Stimulated activated naive CD8-positive, alpha-beta T cell treated with anti-CD3 and anti-CD28 coated beads, Interleukin-15, Interleukin-2, amounts not matched to agents 100 U/mL and 50 U/mL, for 24 hours (primary cell): ENCODE measurements around the gene ZCWPW1.
A peak's percentile ranks its signal among the peaks of the same experiment; 100 is the strongest.

ENCODE experiments used
- ATAC-seq: fragments of 150-1000 bp; cut with Tn5 transposase; one replicate; pipeline ENCODE4 v1.10.0; 2021
- DNase-seq: peaks from one replicate; pipeline ENCODE4 v3.0.0; 2021

Gene ZCWPW1

GRCh38 chr7:100432053-100432452 lies 3.5 kb upstream of the ZCWPW1 start:
- ATAC-seq (no peak), DNase-seq (no peak)

- DNase-seq (no peak), ATAC-seq (no peak)
These were observed 2.8 kb upstream of the ZCWPW1 start for GRCh38 chr7:100431286-100431735.

DNA sequence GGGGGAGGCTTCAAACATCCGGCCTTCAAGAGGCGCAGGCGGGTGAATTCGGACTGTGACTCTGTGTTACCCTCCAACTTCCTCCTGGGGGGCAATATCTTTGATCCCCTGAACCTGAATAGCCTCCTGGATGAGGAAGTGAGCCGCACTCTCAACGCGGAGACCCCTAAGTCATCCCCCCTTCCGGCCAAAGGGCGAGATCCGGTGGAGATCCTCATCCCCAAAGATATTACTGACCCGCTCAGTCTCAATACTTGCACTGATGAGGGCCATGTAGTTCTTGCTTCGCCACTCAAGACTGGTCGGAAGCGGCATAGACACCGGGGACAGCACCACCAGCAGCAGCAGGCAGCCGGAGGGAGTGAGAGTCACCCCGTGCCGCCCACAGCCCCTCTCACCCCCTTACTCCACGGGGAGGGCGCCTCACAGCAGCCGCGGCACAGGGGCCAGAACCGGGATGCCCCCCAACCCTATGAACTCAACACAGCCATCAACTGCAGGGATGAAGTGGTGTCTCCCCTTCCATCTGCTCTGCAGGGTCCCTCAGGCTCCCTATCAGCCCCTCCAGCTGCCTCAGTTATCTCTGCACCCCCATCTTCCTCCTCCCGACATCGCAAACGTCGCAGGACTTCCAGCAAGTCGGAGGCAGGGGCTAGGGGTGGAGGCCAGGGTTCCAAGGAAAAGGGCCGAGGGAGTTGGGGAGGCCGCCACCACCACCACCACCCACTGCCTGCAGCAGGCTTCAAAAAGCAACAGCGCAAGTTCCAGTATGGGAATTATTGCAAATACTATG lies 2.2 kb upstream of the ZCWPW1 start:
- peak; percentile 55 for DNase-seq
- ATAC-seq = no peak

GRCh38 chr7:100429637-100430492 lies 1.4 kb upstream of the ZCWPW1 start, which contains the start of gene MEPCE:
MEPCE (plus strand) TSS chr7:100429831; CDS start chr7:100430019, 188 bp downstream.
- ATAC-seq = peak; percentile 51
- peak; percentile 98 for DNase-seq

GRCh38 chr7:100428967-100429636 lies 599 bp upstream of the ZCWPW1 start:
- peak; percentile 61 for ATAC-seq
- peak; percentile 100 for DNase-seq

- no peak for ATAC-seq
These were observed 723 bp downstream of the ZCWPW1 start for GRCh38 chr7:100427762-100428198.

GRCh38 chr7:100426516-100426915 lies 2.0 kb downstream of the ZCWPW1 start:
- DNase-seq (no peak), ATAC-seq (no peak)

More at GRCh38 chr7:100427762-100428198, 723 bp downstream of the ZCWPW1 start:
- no peak for DNase-seq

DNA sequence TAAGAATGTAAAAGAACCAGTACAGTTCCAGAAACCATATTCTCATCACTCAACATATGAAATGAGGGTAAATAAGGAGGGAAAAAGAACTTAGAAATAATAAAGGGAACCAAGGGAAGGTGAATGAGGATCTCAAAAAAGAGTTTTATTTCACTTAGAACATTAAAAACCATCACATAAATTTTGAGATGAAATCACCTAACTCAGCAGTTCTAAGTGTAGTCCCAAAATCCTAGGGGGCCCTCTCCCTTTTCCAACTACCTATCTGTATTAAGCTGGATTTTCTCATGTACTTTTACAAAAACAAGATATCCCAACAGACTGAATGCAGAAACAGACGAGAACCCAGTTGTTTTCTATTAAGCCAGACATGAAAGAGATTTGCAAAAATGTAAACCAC lies 3.2 kb downstream of the ZCWPW1 start:
- DNase-seq (no peak), ATAC-seq (no peak)

DNA sequence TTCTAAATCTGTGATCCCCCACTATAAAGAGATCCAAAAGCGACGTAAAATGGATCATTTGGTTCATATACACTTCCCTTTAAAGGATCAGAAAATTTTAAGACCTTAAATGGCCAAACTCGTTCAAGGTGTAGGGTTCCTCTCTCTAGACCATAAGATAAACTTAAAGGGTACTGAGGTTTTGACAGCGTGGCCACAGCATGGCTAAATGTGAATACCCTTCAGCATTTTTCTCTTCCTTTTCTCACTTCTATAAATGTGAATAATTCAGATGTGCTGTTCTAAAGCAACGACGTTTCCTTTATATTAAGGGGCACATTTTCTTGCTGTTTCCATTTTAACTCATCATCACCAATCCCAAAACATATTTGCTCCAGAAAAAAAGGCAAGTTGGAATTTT lies 5.2 kb downstream of the ZCWPW1 start:
- DNase-seq (no peak), ATAC-seq (no peak)

DNA sequence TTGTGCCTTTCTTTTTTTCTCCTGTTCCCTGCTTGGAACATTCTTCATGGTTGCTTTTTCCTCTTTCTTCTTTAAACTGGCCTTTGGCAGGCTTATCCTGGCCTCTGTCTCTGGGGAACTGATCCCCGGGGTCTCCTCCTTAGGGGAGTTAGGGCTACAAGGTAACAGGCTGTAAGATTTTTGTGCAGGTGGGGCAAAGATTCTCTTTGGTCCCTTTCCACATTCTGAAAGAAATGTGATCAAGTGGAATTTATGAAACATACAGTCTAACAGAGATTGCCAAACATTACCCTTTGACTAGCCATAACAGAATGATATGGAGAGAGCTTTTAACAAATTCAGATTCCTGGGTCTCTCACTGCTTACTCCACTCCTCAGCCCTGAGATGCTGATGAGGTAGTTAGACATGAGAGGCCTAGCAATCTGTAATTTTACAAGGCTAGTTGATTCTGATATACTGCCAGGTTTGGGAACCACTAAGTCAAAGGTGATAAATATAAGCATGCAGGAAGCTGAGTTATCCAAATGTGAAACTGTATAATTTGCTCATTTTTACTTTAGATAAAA lies 8.8 kb downstream of the ZCWPW1 start:
- ATAC-seq = no peak
- DNase-seq = no peak

DNA sequence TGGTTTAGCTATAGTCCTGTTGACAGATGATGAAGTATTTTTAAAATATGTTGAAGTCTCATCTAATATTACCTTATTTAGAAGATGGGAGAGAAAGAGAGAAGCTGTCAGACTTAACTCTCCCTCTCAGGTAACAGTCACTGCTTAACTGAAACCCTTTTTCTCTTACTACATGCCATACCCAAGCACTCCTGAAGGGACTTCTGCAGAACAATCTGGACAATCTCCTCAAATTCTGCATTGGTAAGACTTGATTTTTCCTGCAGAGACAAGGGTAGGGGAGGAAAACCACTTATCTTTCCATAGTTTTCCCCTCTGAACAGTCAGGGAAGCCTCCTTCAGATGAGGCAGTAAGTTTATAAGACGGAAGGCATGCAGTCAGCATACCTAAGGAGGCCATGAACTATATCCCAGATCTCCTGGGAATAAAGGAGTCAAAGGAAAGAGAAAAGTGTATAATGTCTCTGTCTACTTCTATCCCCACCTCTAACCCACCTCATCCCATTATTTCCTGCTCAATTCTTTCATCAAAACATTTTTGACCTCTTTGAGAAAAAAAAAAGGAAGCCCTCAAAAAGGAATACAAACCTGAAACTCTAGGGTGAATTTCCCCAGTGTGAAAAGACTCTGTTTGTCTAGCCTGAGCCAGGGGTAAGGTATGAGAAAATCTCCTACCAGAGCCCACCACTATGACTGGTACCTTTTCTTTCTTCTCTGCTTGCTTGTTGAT lies 9.4 kb downstream of the ZCWPW1 start:
- no peak for DNase-seq
- no peak for ATAC-seq

GRCh38 chr7:100415448-100415847 lies 13.1 kb downstream of the ZCWPW1 start:
- DNase-seq (no peak), ATAC-seq (no peak)

DNA sequence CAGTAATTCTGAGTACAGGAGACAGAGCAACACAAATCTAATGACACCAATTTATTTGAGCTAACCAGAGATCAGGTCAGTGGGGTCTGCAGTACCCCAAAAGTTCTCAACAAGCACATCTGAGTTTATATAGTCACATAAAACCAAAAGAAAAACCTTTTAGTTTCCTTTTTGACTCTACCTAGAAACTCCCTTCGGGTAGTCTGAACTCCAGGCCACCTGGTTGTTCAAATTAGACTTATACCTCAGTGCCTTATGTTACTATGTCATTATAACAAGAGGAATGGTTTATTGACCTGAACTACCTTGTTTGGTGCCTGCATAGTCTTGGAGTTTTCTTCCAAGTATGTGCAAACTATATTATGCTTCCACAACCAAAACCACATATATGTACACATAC lies 14.6 kb downstream of the ZCWPW1 start:
- no peak for ATAC-seq
- no peak for DNase-seq

DNA sequence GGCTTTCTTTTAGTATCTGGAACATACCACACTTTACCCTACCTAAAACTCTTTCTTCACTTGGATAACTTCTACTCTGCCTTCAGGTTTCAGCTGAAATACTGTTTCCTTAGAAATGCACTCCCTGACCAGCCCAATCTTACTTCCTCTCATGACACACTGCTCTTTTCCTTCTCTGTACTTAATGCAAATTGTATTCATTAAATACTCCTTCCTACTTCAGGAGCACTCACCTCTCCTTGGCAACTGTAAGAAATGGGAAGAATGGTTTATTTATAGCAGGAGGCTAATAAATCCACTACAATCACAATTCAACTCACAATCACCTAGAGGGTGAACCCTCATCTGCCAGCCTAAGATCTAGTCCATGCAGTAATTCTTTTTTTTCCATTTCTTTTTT lies 15.2 kb downstream of the ZCWPW1 start:
- DNase-seq = no peak
- ATAC-seq = no peak

GRCh38 chr7:100411101-100411500 lies 17.4 kb downstream of the ZCWPW1 start:
- DNase-seq (no peak), ATAC-seq (no peak)

GRCh38 chr7:100407285-100408180 lies 21.0 kb downstream of the ZCWPW1 start:
- ATAC-seq (peak; percentile 84), DNase-seq (no peak)

GRCh38 chr7:100406767-100407166 lies 21.7 kb downstream of the ZCWPW1 start:
- DNase-seq = no peak
- ATAC-seq = no peak

GRCh38 chr7:100402241-100402640 lies 26.3 kb downstream of the ZCWPW1 start:
- no peak for DNase-seq
- ATAC-seq = no peak

DNA sequence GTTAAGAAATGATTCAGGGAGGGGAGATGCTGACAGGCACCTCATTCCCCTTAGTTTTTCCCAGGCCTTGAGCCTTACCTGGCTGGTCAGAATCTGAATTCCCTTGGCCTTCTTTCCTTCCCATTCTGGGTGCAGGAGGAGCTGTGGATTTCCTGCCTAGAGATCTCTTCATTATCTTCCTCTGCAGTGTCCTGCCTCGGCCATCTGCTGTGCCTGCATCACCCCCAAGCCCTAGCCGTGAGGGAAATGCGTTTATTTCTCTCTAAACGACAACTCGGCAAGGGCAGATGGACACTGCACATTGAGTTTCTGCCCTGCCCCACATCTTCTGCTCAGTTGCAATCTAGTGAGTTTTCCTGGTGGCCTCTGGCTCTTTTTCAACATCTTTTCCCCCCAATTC lies 26.7 kb downstream of the ZCWPW1 start:
- DNase-seq (no peak), ATAC-seq (no peak)

DNA sequence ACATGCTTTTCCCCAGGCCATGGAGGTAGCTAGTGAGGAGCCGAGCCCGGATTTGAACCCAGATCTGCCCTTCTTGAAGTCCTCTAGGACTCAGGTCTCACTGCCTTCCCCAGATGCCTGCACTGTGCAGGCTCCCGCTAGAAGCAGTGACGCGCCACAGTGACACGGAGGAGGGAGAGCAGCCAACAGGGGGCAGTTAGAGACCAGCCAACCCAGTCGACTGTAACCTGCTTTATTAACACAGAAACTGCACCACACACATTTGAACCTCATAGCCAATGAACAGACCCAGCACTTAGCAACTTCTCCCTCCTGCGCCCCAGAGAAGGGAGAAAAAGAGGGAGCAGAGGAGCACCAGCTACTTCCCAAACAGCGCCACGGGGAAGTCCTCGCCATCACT lies 27.8 kb downstream of the ZCWPW1 start:
- no peak for ATAC-seq
- no peak for DNase-seq
